T-helper 2 cell (primary cell): ENCODE data around the gene GPD1L.
"Not testable (repeated sequence)": the region's sequence is repeated elsewhere in the genome, so short reads cannot be mapped to it uniquely, and the experiment has no call there.

Source experiments
- DNase-seq, 5 experiments: peaks; one replicate each; pipeline versions ENCODE4 v3.0.0 to v3.0.0-alpha.2; 2012 to 2022

GPD1L gene

DNA sequence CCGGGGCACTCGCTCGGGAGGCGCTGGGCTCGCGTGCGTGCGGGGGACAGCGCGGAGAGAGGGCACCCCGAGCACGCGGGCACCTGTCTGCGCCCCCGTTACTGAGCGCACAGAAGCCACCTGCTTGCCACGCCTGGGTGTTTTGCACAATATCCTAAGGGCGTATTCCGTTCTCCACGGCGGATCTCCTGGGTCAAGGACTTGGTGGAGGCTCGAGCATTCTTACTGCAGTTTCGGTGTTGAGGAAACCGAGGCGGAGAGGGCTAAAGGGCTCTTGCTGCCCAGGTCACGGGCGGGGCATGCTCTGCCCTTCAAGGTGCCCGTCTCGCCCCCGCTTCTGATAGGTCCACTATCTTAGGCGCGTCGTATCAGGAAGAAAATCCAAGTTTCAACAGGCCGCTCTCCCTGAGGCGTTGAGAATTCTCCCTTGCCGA, 526 bp downstream of the GPD1L start:
- no peak for DNase-seq

- not testable (repeated sequence) for DNase-seq
These were observed 1.8 kb downstream of the GPD1L start for GRCh38 chr3:32108224-32108623.

GRCh38 chr3:32109256-32109655, 2.8 kb downstream of the GPD1L start:
- DNase-seq: no peak

GRCh38 chr3:32110233-32110760, 3.9 kb downstream of the GPD1L start:
- no peak for DNase-seq

- DNase-seq: peak in 1 of 5 experiments; percentile 32
These were observed 5.1 kb downstream of the GPD1L start for GRCh38 chr3:32111560-32111959.

- DNase-seq: peak in 1 of 5 experiments; percentile 70
These were observed 7.1 kb downstream of the GPD1L start for GRCh38 chr3:32113566-32113965.

DNA sequence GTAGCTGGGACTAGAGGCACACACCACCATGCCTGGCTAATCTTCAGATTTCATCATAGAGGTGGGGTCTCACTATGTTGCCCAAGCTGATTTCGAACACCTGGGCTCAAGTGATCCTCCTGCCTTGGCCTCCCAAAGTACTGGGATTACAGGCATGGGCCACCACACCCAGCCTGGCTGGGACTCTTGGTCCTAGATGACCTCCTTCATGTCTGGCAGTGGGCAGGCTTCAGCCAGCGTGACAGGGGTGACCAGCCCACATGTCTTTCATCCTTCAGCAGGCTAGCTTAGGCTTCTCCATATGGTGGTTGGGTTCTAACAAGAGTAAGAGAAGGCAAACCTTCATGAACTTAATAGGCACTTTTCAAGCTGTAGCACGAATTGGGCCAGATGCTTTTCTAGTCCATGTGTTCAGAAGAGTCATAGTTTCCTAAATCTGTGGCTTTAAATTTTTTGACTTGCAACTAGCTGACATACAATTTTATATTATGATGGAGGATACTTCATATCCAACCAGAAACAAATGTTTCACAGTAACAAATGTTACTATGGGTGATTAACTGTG, 7.6 kb downstream of the GPD1L start:
- DNase-seq: no peak

DNA sequence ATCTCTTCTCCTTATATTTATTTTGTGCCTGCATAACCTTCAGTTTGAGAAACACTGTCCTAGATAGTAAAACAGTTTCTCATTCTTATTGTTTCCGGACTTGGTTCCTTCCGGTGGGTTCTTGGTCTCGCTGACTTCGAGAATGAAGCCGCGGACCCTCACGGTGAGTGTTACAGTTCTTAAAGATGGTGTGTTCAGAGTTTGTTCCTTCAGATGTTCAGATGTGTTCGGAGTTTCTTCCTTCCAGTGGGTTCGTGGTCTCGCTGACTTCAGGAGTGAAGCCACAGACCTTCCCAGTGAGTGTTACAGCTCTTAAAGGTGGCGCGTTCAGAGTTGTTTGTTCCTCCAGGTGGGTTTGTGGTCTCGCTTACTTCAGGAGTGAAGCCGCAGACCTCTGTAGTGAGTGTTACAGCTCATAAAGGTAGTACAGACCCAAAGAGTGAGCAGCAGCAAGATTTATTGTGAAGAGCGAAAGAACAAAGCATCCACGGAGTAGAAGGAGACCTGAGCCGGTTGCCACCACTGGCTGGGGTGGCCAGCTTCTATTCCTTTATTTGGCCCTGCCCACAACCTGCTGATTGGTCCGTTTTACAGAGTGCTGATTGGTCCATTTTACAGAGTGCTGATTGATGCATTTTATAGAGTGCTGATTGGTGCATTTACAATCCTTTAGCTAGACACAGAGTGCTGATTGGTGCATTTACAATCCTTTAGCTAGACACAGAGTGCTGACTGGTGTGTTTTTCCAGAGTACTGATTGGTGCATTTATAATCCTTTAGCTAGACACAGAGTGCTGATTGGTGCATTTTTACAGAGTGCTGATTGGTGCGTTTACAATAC, 8.3 kb downstream of the GPD1L start:
- DNase-seq: peak in 4 of 5 experiments; percentile 19 to 96 (median 70)

- DNase-seq: no peak
These were observed 10.9 kb downstream of the GPD1L start for GRCh38 chr3:32117320-32117719.

- DNase-seq: no peak
These were observed 11.8 kb downstream of the GPD1L start for GRCh38 chr3:32118215-32118614.

GRCh38 chr3:32120471-32120870, 14.1 kb downstream of the GPD1L start:
- no peak for DNase-seq

- no peak for DNase-seq
These were observed 14.7 kb downstream of the GPD1L start for GRCh38 chr3:32121137-32121536.

- no peak for DNase-seq
These were observed 17.2 kb downstream of the GPD1L start for GRCh38 chr3:32123620-32124019.

GRCh38 chr3:32125012-32125411, 18.6 kb downstream of the GPD1L start:
- DNase-seq: no peak

DNA sequence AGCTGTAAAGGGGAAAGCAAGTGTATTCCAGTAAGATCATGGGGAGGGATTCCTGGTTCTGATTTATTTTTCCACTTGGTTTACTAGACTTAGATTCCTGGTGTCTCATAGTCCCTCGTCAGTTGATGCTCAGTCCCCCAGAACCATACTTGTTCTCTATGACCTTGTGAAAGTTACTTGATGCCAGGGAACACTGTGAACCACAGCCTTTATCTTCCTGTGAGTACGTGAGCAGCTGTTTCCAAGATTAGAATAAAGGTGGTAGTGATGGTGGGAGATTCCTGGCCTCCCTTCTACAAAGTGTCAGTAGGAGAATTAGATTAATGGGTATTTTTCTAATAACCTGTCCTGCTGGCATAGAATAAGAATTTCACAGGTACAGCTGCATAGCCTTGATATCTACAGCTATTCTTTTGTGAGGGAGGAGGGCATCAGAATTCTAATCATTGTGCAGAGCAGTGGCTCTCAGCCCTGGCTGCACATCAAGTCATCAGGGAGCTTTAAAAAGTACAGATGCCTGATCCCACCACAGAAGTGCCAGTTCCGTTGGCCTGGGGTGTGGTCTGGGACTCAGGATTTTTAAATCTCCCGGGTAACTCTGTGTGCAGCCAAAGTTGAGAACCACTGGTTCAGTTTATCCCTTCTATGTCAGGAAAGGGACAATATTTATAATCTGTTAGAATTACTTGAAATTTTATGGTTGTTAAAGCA, 20.0 kb downstream of the GPD1L start:
- no peak for DNase-seq

DNA sequence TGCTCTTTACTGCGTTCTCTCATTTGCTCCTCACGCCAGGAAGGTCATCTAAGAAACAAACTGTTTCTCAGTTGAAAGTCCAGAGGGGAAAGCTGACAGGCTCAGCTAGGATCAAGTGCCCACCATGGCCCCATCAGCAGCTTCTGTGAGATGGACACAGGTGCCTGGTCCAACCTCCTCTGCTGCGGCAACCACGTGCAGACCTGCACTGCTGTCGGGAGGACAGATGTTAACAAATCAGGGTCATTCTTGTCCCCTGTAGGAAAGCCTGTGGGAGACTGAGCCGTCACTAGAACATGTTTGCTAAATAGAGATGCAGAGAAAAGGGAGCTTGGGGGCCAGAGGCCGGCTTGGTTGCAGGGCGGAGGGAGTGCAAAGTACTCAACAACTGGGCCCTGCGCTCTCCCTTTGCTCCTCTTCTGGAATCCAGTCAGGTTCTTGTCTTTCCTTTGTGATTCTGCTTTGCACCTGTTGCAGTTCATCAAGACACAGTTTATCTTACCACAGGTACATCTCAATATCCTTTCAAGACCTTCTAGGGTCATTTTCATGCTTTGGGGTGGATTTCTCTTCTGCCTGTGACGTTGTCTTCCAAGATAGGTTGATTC, 20.9 kb downstream of the GPD1L start:
- DNase-seq: no peak

DNA sequence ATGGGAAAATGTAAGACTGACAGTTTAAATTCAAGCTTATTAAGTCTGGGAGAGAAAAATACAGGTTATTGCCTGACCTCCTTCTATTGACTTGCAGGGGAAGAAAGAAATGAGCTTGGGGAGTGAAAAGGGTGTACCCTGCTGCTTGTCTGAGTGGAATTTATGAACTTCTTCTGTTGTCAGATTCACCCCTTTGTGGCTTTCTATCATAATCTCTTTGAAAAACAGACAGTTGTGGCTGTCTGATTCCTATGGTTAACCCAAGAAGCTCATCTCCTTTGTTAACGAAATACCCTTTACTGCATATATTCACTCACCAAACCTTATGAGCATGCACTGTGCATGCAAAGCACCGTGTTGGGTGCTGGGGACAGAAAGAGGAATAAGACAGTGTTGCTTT, 22.5 kb downstream of the GPD1L start:
- peak in 1 of 5 experiments; percentile 38 for DNase-seq

GRCh38 chr3:32129832-32130231, 23.4 kb downstream of the GPD1L start:
- DNase-seq: no peak

GRCh38 chr3:32132121-32132520, 25.7 kb downstream of the GPD1L start:
- DNase-seq: no peak

DNA sequence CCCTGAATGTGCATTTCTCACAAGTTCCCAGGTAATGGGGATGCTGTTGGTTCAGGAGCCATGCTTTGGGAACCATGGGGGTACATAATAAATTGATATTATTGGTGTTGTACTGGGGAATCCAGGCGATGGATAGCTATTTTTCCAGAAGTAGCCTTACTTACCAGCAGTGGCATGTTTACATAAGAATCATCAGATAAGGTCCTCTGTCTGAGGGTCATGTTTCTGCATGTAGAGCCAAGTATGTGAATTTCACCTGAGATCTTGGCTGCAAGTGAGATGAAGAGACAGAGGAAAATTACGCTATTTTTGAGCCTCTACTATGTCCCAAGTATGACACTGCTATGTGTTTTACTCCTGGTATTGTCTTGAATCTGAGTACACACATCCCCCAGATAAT, 26.3 kb downstream of the GPD1L start:
- no peak for DNase-seq

GRCh38 chr3:32136703-32137102, 30.3 kb downstream of the GPD1L start:
- DNase-seq: no peak

- DNase-seq: no peak
These were observed 31.4 kb downstream of the GPD1L start for GRCh38 chr3:32137870-32138269.

DNA sequence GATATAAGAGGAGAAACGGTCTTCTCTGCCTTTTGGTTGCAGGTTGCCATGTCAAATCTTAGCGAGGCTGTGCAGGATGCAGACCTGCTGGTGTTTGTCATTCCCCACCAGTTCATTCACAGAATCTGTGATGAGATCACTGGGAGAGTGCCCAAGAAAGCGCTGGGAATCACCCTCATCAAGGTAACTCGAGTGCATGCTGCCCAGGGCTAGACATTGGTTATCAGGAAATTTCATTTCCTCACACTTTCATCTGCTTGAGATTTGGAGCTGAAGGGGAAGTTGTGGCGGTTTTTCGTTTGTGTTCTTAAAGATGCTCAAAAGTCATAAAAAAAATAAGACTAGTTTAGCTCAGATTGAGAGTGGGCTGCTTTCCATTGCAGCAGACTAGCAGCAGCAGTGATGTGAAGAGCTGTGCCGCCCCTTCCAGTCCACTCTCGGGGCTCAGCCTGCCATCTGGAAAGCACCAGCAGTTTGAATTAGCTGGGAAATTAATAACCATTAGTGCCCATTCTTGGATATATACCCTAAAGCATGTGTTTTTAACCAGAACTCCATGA, 32.2 kb downstream of the GPD1L start:
- DNase-seq: peak in 1 of 5 experiments; percentile 45
